Placental pericyte (primary cell): Measurements from ENCODE around the gene RREB1. TPM values are rescaled to one million over a fixed set of nuclear protein-coding genes. Genes with fewer than 3 reads are reported as not detected.

Experiments
- small RNA-seq: library from RNA; depleted of rRNA; stranded (forward); fragments of <200 nt; gene quantifications from one replicate; pipeline ENCODE3, GENCODE V24; 2012; ENCODE audit warnings: low replicate concordance
- total RNA-seq: library from RNA; depleted of rRNA; stranded (reverse); fragments of >200 nt; gene quantifications from 2 replicates; pipeline ENCODE4 v1.2.3, GENCODE V29; 2012

RREB1 gene
- total RNA-seq, result 21.9 and 27.3 TPM in 2 replicates

GRCh38 chr6:7107578-7108195, at the start of gene RREB1:
Gene RREB1, plus strand, starts transcription at chr6:7107961. Its CDS starts 73,951 bp downstream, at chr6:7181912.

Small RNA genes within 50 kb of the gene (small RNA-seq; reads per million reads assigned to genes)
- not detected for gene RF00019

Other genes with a start within 250 kb of the RREB1 start
- 165 and 307 TPM in 2 replicates for gene SSR1, start 205.2 kb downstream of the RREB1 start, total RNA-seq